GM18873 (cell line): ENCODE data around the gene APLP1.
"Not testable (repeated sequence)": the region's sequence is repeated elsewhere in the genome, so short reads cannot be mapped to it uniquely, and the experiment has no call there.

Experiments
- ATAC-seq: cut with Tn5 transposase; IDR thresholded peaks from one replicate; pipeline ENCODE4 v1.9.1; 2021; ENCODE audit warnings: mild to moderate bottlenecking, moderate library complexity, moderate number of reproducible peaks; ENCODE audit not compliant: unreplicated experiment, low FRiP score

The APLP1 gene

GRCh38 chr19:35901854-35902661 lies 33.7 kb downstream of the APLP1 start, which contains the start of gene HCST:
Gene HCST, plus strand, starts transcription at chr19:35902529. Its CDS starts 65 bp downstream, at chr19:35902594.
- ATAC-seq, result no peak

- no peak for ATAC-seq
Observed at GRCh38 chr19:35902870-35903475, 34.6 kb downstream of the APLP1 start.

GRCh38 chr19:35903550-35904179 lies 35.3 kb downstream of the APLP1 start:
- peak; percentile 37 for ATAC-seq

GRCh38 chr19:35904311-35905068 lies 36.1 kb downstream of the APLP1 start:
- ATAC-seq, result no peak

GRCh38 chr19:35905178-35905727 lies 36.9 kb downstream of the APLP1 start:
- no peak for ATAC-seq

- no peak for ATAC-seq
Observed at GRCh38 chr19:35907377-35907745, 39.0 kb downstream of the APLP1 start.

GRCh38 chr19:35908010-35908441 lies 39.7 kb downstream of the APLP1 start, which contains the start of gene TYROBP:
Gene TYROBP, minus strand, starts transcription at chr19:35908295. Its CDS starts 67 bp downstream, at chr19:35908228.
- no peak for ATAC-seq

- no peak for ATAC-seq
Observed at GRCh38 chr19:35908973-35909683, 40.8 kb downstream of the APLP1 start.

- ATAC-seq, result no peak
Observed at GRCh38 chr19:35909684-35910035, 41.3 kb downstream of the APLP1 start.

GRCh38 chr19:35910355-35910754 lies 42.0 kb downstream of the APLP1 start:
- ATAC-seq, result not testable (repeated sequence)

GRCh38 chr19:35911173-35911572 lies 42.8 kb downstream of the APLP1 start:
- ATAC-seq, result no peak

- ATAC-seq, result no peak
Observed at GRCh38 chr19:35911790-35912189, 43.4 kb downstream of the APLP1 start.

- no peak for ATAC-seq
Observed at GRCh38 chr19:35913589-35913988, 45.2 kb downstream of the APLP1 start.

- no peak for ATAC-seq
Observed at GRCh38 chr19:35915443-35915842, 47.1 kb downstream of the APLP1 start.

- ATAC-seq, result no peak
Observed at GRCh38 chr19:35919306-35919705, 50.9 kb downstream of the APLP1 start.

GRCh38 chr19:35921012-35921411 lies 52.6 kb downstream of the APLP1 start:
- ATAC-seq, result no peak

GRCh38 chr19:35925501-35925900 lies 57.1 kb downstream of the APLP1 start:
- no peak for ATAC-seq

- no peak for ATAC-seq
Observed at GRCh38 chr19:35928507-35928906, 60.1 kb downstream of the APLP1 start.
